ENCODE data around the gene MRPS16.

- peak; percentile 99 for TF ChIP-seq FOSL1 (tag; conservative IDR thresholded peaks at IDR 0.05)
- TF ChIP-seq CEBPG (CRISPR knock-in tag; IDR thresholded peaks at IDR 0.05), result peak; percentile 93
- TF ChIP-seq CEBPG (tag; conservative IDR thresholded peaks at IDR 0.05 in 1 of 2, IDR thresholded peaks at IDR 0.05 in 1 of 2), result peak; percentile 72 to 97
- TF ChIP-seq ZNF609 (CRISPR knock-in tag; IDR thresholded peaks at IDR 0.05; ENCODE audit: borderline replicate concordance), result no peak
- no peak for TF ChIP-seq SIX5 (IDR thresholded peaks at IDR 0.05; ENCODE audit: borderline replicate concordance in 1 of 2, insufficient read depth in 1 of 2, low read depth in 1 of 2, low read length in 2 of 2)
- no peak for TF ChIP-seq CTCF (IDR thresholded peaks at IDR 0.05 in 2 of 3, conservative IDR thresholded peaks at IDR 0.05 in 1 of 3; ENCODE audit: insufficient read depth in 2 of 3, low read depth in 1 of 3, low read length in 3 of 3)
- peak; percentile 98 for TF ChIP-seq JUND (IDR thresholded peaks at IDR 0.05; ENCODE audit: borderline replicate concordance, low read depth, low read length)
- TF ChIP-seq JUND (tag; IDR thresholded peaks at IDR 0.05; ENCODE audit: borderline replicate concordance, low read depth, low read length), result peak; percentile 93
- no peak for TF ChIP-seq POLR2A (conservative IDR thresholded peaks at IDR 0.05)
These were observed 9.8 kb upstream of the MRPS16 start for GRCh38 chr10:73262105-73262730.
